Stimulated activated CD8-positive, alpha-beta memory T cell treated with anti-CD3 and anti-CD28 coated beads, Interleukin-4, amount 100 ng/mL, for 4 hours (primary cell): ENCODE measurements around the gene ITPR2.

Experiments
- DNase-seq, 2 donors: peaks; one replicate each; pipeline ENCODE4 v3.0.0-alpha.2; 2020; ENCODE audit warnings: low read depth in 2 of 2, low spot score in 1 of 2

The ITPR2 gene

DNA sequence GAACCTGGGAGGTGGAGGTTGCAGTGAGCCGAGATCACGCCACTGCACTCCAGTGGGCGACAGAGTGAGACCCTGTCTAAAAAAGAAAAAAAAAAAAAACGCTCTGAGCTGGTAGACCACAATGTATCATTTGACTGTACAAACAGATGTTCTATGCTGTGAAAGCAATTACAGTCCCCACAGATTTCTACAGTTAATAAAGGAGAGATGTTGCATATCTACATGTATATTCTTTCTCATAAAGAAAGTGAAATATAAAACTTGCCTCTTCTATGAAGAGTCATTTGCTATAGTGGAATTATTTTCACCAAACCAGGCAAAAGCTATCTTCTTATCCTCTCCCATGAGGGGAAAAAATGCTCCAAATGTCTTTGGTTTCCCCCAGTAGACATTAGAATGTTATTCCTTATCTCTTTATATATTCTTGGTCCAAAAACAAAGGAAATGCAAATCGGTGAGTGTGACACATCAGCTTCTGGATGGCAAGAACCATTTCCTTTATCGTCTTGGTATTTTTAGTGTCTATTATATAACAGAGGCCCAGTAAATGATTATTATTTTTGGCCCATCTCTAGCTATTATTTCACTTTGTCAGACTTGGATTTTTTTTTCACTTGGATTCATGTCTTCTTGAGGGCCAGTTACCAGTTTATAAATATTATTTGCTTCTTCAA is 407.3 kb downstream of the ITPR2 start:
- DNase-seq = no peak

DNA sequence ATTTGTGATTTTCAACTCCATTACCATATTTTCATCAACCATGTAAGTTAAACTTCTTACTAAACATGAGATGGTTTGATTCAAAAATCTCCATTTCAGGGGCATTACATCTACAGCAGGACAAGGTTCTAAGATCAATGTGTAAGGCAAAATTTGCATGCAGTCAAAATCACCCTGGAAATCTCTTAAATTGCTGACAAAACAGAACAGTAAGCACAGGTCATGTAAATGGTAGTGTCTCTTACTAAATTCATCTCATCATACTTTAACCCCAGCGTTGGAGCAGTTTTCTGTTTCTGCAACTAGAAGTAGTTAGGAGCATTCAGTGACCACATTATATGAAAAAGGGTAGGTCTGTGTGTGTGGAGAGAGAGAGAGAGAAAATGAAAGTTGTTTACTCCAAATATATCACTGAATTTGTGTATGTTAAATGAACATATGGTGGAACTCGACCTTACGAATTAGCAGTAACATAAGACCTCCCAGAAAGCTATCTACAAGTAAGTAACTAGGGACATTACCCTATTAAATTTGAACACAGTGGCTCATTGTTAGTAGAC is 410.1 kb downstream of the ITPR2 start:
- DNase-seq = no peak

DNA sequence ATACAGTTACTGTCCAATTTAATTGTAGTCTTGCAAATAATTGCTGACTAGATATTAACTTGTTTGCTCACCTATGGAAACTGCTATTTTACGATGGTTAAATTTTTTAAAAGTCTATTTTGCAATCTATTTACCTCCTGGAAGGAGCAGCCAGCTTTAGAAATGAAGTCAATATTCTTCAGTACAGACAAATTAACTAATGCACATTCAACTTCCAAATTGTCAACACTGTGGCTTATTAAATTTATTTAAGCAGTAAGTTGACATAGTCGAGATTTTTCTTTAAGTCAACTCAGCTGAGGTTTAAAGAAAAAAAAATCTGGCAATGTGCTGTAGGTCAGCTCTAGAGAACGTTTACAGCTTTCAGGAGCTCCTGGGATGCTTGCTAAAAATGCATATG is 416.4 kb downstream of the ITPR2 start:
- no peak for DNase-seq

DNA sequence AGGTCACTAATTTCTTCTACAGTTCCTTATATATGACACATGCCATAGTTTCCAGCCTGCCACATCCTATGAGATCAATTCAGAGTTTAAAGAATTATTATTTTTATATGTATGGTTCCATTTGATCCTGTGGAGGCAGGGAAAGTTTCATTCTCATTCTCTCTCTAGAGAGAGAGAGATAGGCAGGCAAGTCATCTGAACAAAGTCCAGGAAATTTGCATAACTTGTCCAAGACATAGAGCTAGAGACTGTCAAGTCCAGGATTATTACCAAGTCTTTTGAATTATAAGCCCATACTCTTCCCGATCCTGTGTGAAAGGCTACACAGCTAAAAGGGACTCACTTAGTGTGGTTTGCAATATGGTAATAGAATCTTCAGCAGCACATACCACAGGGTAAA is 422.3 kb downstream of the ITPR2 start:
- no peak for DNase-seq

DNA sequence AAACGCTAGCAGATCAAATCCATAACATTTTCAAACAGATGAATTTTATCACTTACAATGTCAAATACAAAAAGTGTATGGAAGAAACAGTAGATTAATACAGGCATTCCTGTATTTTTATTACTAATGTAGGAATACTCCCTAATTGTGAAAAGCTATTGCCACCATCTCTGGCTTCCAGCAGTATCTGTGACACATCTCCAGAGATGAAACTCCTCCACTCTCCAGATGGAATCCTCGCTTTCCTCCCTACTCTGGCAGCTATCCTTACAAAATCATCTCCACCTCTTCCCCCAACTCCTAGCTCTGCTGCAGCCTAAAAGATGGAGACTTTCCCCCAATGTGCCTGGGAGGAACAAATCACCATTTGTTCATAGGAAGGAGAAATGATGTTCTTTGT is 426.2 kb downstream of the ITPR2 start:
- no peak for DNase-seq

DNA sequence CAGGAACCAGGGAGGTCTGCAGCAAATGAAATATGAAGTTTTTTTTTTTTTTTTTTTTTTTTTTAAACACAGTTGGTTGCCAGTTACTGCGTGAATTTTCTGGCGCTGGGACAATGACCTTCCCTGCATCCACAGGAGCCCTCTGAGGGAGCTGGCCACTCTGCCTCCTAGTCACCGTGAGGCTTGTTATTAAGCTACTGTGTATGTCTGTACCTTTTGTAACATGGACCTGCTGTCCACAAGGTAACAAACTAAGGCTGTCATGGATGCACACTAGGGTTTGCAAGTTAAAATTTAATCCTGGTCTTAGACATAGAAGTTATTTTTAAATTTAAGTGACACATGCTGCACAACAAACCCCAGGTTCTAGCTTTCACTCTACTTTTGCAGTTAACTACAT is 426.6 kb downstream of the ITPR2 start:
- DNase-seq = no peak

DNA sequence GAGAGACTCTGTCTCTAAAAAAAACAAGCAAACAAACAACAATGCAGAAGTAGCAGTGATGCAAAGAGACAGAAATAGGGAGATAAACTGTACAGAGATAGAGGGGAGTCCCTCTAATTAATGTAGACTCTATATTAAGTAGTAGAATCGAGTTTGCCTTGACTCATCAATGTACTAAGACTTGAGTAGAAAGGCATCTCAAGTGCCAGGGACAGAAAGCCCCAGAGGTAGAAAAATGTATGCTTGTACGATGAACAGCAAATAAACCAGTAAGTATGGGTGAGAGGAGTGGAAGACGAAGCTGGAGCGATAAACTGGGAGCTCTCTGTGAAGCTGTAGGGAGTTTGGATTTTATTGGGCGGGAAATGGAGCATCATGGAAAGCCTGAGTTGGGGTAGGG is 429.4 kb downstream of the ITPR2 start:
- DNase-seq = no peak

DNA sequence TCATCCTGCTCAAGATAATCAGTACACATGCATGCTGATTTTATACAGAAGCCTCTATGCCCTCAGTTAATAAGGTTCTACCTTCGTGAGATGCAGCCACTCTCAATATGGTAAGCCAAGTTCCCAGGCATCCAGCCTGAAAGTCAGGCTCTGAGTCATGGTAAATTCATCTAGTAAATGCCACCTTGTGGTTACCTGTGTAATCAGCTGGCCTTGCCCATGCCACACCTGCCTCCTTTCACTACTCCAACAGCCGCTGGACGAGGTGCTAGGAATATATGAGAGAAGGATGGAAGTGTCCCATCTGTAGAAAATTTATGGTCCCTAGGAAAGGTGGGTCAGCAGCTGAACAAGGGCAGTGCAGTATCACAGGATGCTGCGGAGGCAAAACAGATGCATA is 430.3 kb downstream of the ITPR2 start:
- no peak for DNase-seq

DNA sequence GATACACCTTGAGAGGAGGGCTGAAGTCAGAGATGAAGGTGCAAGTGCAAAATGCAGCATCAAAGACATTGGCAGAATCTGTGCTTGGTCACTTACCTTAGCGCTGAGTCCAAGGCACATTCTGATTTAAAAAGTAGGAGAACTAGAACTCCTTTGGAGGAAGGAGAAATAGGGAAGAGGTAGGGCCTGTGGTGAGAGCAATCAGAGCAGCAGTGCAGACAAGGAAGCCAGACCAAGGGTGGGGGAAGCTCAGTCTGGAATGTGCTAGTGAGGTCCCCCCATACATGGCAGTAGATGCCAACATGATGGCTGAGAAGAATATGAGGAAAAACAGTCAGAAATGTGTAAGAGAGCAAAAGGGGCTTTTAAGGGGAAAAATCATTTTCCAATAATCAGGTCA is 431.1 kb downstream of the ITPR2 start:
- no peak for DNase-seq

DNA sequence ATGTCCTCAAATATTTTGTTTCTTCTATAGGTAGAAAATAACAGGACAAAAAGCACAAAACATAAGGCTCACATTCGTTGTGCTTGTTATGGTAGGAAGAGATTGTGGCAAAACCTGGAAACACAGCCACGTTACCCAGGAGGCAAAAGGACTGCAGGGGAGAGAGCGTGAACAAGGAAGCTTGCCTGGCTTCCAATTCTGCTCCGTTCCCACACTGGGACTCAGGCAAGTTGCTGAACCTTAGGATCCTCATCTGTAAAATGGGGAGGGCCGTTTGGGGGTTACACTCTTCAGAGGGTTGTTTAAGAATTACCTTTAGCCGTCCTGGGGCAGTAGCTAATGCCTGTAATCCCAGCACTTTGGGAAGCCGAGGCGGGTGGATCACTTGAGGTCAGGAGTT is 432.4 kb downstream of the ITPR2 start:
- no peak for DNase-seq

DNA sequence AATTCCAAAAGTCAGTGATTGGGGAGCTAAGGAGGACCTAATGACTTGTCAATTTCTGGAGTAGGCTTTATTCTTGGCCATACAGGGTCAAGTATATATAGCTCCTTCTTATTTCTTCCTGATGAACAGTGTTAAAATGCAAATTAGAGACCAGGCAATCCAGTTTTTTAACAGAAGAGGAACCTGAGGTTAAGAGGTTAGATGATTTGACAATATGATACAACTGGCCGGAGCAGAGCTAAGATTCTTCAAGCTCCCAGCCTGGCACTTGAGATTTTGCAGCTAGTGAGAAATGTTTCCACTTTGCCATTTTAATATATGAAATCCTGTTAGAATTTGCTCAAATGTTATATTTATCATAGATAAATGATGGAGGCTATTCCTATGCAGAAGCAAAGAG is 433.6 kb downstream of the ITPR2 start:
- DNase-seq = no peak

DNA sequence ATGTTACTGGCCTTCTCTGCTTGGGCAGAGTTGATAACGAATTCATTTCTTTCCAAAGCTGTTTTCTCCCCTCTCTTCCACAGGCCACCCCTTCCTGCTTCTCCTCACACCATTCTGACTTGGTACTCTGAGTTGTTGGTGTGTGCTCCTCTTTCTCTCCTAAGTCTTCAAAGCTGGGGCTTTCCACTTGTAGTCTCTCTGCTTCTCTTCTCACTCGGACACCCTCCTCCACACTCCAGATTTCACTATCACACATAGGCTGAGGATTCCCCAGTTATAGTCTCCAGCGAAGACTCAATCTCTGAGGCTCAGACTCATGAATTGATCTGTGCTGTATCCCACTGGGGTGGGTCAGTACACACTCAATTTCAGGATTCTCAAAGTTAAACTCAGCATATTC is 436.6 kb downstream of the ITPR2 start:
- no peak for DNase-seq

DNA sequence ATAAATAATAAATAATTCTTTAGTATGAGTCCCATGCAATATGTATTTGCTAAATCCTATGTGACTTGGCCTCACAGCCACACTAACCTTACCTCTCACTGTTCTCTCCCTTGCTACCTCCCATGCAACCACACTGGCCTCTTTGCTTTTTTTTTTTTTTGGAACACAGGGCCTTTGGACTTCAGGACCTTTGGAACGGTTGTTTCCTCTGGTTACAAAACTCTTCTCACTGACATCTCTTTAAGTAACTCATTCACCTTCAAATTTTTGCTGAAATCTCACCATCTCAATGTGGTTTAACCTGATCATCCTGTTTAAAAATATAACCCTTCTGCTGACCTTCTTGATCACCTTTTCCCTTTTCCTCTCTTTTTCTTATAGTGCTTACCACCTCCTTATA is 443.7 kb downstream of the ITPR2 start:
- no peak for DNase-seq

DNA sequence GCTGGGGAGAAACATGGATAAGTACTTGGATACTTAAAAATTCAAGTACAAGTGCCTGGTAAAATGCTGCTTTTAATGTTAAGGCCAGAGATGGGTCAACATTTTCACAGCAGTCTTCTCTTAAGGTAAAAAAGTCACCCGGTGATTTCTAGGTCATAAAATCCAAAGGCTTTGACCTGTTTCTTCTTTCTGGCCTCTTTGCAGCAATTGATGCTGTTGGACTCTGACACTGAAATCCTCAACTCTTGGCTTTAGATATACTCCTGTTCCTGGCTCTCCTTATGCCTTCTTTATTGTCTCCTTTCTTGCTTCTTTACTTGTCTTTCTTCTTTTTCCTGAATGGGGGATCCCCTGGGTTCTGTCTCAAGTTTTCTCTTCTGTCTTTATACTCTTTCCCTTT is 448.5 kb downstream of the ITPR2 start:
- no peak for DNase-seq

DNA sequence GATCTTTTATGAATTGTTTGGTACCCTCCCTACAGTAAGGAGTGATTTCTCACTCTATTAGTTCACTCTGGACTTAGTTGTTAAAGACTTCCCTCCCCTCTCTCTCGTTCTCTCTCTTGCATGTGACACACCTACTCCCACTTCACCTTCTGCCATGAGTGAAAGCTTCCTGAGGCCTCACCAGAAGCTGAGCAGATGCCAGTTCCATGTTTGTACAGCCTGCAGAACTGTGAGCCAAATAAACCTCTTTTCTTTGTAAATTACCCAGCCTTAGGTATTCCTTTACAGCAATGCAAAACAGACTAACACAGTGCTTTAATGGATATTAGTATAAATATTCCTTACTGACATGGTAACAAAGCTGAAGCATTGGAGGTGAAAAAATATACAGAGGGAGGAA is 450.0 kb downstream of the ITPR2 start:
- no peak for DNase-seq

DNA sequence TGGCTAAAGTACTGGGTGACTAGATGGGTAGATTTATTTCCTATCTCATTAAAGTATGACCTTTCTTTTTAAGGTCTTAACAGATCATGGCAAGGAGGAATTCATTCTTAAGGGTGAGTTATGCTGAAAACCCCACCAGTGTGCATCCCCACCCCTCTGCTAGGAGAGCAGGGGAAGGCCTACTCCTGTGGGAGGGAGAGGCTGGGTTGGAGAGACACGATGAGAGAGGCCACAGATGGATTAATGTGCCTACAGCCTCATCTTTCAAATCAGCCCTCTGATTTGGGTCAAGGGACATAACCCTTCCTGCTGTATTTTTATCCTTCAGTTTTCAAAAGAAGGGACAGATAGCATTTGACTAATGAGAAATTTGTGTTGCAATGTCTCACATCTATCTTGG is 452.1 kb downstream of the ITPR2 start:
- DNase-seq = no peak

DNA sequence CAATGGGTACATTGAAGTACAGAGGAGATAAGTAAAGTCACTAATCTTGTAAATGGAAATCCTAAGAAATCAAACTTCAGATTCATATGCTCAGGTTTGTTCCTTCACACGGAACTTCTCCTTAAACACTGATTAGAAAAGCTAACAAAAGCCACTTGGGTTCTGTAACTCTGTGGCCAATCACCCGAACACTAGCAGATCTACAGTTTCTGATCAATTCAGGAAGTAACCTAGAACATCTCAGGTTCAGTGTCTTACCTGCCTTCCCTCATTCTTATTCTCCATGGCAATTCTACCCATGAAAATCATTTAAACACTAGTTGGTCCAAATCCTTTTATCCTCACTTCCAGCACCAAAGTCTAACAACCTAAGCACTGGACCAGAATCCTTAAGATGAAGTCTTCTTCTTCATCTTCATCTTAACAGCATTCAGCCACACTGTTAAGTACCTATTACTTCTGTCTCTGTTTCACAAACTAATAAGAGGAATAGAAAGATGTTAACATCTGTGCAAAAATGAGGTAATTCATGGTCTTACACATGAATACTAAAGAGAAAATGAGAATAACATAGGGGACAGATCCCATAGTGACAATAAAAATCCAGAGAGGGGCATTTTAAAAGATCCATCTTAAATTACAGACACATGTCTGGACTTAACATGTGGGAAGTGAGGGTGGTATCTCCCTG is 453.1 kb downstream of the ITPR2 start:
- DNase-seq = no peak

DNA sequence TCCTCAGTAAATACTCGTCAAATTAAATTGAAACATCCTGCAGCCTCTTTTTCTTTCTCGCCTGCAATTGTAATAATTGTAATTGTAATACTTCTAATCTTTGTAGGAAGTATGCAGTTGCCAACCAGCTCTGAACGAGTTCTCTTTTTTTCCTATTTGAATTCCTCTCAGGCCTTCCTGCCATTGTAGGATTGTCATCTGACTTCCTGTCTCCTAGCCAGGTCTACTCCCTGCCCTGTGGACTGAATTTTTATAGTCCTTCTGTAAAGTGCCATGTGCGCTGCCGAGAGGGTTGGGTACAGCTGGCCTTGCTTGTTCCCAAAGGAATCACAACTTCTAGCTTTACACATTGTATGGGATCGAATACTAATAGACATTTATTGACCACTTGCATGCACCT is 454.3 kb downstream of the ITPR2 start:
- DNase-seq = no peak

DNA sequence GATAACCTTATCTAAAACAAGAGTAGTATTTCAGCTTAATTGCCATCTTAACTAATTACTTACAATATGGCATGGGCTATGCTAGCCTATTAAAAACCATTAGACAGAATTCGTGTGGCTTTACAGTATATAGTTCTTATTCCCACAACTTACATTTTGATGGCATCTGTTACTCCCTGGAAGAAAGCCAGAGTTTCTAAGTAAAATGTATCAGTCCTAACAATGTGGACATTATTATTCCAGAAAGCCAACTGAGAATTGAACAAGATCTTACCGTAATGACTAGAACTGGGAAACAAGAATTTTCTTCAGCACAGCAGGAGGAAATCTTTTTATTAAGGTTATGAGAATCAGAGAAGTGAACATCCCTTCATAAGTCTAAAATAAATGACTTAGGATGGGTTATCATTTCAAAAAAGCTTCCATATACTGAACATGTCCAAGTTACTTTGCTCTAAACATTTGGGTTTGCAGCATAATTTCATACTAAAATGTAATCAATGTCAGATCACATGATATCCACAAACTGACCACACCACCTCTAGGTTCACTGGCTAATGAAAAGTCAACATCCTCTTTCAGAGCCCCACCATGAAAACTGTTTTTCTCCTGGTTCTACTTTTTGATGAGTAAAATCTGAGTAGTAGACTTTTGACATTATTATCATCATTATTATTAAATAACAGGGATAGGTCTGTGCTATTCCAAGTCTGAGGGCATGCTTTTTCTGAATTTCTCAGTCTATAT is 457.9 kb downstream of the ITPR2 start:
- DNase-seq = no peak

DNA sequence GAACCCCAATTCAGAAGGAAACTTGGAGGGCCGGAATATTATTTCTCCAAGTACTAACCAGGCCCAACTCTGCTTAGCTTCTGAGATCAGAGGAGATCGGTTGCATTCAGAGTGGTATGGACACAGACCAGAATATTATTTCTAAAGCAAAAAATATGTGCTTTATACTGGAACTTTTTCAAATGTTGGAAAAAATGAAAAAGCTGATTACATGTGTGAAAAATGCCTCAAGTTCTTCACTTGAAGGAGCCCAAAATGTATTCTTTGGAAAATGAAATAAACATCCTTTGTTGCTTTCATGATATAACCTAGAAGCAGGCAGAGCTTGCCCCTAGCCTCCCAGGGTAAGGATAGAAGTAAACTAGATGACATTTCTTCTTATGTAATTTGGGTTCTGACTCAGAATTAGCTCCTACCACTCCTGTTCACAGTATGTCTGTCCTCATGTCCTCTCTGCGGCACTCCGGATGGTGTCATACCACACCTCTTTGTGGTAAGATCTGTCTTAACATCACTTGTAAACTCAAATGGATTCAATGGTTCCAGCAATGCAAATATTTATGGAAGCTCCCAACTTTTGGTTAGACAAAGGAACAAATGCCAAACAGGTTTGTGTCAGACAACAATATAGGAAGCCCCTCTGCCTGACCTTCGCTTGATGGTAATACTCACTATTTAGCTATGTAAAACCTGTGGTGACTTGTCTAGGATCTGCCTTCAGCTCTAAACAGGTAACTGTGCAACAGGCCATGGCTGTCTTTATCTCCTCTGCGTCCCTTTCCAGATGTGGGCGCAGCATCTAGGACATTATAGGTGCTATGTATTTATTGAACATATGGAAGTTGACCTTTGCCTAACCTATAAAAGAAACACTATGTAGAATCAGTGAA is 459.1 kb downstream of the ITPR2 start:
- no peak for DNase-seq

DNA sequence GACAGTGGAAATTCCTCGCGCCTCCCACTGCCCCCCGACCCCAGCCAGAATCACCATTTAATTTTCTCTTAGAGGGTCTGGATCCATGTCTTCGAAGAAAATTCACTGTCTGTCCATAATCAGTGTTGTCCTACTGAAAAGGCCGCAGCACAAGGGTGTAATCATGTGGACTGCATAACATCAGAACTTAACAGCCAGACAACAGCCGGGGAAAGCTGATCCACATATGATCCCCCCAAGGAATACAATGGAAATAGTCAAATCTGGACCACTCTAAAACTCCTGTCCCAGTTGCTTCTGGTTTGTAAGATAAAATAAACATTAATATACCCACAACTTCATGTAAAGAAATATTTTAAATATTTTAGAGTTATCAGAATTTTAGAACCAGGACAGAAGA is 460.1 kb downstream of the ITPR2 start:
- DNase-seq = no peak
